HFFc6 (cell line): ENCODE measurements around the gene GRAP2. TPM values are rescaled to one million over a fixed set of nuclear protein-coding genes. Genes with fewer than 3 reads are reported as not detected.
A peak's percentile ranks its signal among the peaks of the same experiment; 100 is the strongest.

ENCODE experiments used
- DNase-seq: peaks from one replicate; pipeline ENCODE4 v3.0.0-alpha.2; 2018
- H3K27ac Mint-ChIP-seq: 2 replicates; pipeline ENCODE4 v1.8.0; 2020; ENCODE audit warnings: mild to moderate bottlenecking, mixed read lengths
- H3K27me3 Mint-ChIP-seq: 2 replicates; pipeline ENCODE4 v1.8.0; 2021; ENCODE audit warnings: mild to moderate bottlenecking, moderate library complexity, mixed read lengths; ENCODE audit not compliant: insufficient read depth
- H3K36me3 Mint-ChIP-seq: 2 replicates; pipeline ENCODE4 v1.8.0; 2021; ENCODE audit warnings: low read depth, mixed read lengths
- H3K4me1 Mint-ChIP-seq: 2 replicates; pipeline ENCODE4 v1.8.0; 2020; ENCODE audit warnings: low read depth, mixed read lengths
- H3K4me3 Mint-ChIP-seq: 2 replicates; pipeline ENCODE4 v1.8.0; 2020; ENCODE audit warnings: mild to moderate bottlenecking, moderate library complexity, mixed read lengths
- H3K9me3 Mint-ChIP-seq: 2 replicates; pipeline ENCODE4 v1.8.0; 2020; ENCODE audit warnings: mild to moderate bottlenecking, mixed read lengths
- total RNA-seq, 6 experiments: library from RNA; stranded (reverse); fragmentation: NEBNext Ultra II Directional; extraction: Animal tissue kit (Norgen Biotek cat#: 25700); gene quantifications; 2 replicates in 1 of 6; 3 replicates in 5 of 6; pipeline ENCODE4 v1.2.3, GENCODE V29; 2021
- TF ChIP-seq, protein P1 (sequence below): fragments of 200-600 bp; sonication (generic); IDR thresholded peaks from 2 replicates; pipeline ENCODE4 v1.5.0; 2021; ENCODE audit warnings: antibody characterized with exemption, mild to moderate bottlenecking

Gene GRAP2
- total RNA-seq, 6 experiments from 2014 or later: not detected

DNA sequence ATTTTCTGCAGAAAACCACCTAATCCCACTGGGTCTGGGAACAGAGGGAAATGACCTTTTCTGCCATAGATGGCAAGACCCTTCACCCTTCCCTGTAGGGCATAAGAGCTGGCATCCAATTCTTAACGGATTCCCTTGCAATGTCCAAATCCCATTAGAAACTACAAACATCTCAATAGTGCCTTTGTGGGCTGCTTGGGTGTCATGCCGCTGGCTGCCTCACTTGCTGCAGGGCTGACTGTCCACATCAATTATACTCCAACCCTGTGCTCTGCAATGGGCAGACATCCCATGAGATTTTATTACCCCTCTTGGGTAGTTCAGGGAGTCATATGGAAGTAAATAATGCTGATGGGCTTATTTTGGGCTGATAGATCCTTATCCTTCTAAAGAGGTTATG is 7.3 kb downstream of the GRAP2 start:
- Mint-ChIP-seq H3K4me3 (no peak overlapping the region), H3K9me3 (no peaks in the 10 kb centered on the region), H3K36me3 (no peaks in the 10 kb centered on the region), H3K4me1 (peaks cover 7% of the 10 kb centered on the region), H3K27me3 (peaks cover 26% of the 10 kb centered on the region), H3K27ac (no peak overlapping the region)
- TF ChIP-seq, protein P1, sequence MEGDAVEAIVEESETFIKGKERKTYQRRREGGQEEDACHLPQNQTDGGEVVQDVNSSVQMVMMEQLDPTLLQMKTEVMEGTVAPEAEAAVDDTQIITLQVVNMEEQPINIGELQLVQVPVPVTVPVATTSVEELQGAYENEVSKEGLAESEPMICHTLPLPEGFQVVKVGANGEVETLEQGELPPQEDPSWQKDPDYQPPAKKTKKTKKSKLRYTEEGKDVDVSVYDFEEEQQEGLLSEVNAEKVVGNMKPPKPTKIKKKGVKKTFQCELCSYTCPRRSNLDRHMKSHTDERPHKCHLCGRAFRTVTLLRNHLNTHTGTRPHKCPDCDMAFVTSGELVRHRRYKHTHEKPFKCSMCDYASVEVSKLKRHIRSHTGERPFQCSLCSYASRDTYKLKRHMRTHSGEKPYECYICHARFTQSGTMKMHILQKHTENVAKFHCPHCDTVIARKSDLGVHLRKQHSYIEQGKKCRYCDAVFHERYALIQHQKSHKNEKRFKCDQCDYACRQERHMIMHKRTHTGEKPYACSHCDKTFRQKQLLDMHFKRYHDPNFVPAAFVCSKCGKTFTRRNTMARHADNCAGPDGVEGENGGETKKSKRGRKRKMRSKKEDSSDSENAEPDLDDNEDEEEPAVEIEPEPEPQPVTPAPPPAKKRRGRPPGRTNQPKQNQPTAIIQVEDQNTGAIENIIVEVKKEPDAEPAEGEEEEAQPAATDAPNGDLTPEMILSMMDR: no peak
- DNase-seq: no peak

- Mint-ChIP-seq H3K4me1 (peaks cover 7% of the 10 kb centered on the region), H3K27me3 (peaks cover 26% of the 10 kb centered on the region), H3K9me3 (no peaks in the 10 kb centered on the region), H3K27ac (no peak overlapping the region), H3K36me3 (no peaks in the 10 kb centered on the region), H3K4me3 (no peak overlapping the region)
- TF ChIP-seq, protein P1: no peak
- peak; percentile 12 for DNase-seq
Measured at GRCh38 chr22:39908737-39909136, 7.9 kb downstream of the GRAP2 start.

DNA sequence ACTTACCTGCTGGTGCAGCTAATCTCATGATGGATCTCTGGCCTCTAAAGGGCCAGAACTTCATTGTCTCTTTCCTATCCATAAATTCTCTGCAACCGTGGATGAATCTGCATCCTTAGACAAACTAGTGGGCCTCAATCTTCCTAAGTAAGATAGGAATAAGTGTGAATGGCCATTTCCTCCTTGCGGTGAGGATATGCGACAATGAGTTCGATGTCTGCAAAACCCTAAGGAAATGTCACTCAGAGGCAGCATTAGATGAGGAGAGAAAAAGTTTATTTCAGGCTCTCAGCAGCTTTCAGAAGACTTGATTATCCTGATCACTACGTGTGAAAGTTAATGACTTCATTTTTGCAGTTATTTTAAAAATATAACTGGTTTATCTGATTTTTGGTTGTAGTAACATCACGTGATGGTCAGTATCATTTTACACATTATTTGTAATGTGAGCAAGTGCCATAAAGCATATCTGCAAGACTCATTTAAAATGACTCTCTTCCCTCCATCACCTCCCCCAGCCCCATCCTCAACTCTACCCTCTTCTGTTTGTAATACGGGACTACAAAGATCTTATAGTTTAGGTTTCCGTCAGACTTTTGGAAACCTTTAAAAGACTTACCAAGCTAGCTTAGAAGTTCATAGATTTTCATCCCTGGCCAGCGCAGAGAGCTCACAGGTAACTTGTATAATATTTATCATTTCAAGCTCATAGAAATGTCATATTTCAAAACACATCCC is 10.2 kb downstream of the GRAP2 start:
- Mint-ChIP-seq H3K4me1 (peaks cover 7% of the 10 kb centered on the region), H3K27me3 (peaks cover 25% of the 10 kb centered on the region), H3K36me3 (no peaks in the 10 kb centered on the region), H3K9me3 (no peaks in the 10 kb centered on the region), H3K27ac (no peak overlapping the region), H3K4me3 (no peak overlapping the region)
- TF ChIP-seq, protein P1: no peak
- DNase-seq: no peak

GRCh38 chr22:39913321-39913720 is 12.4 kb downstream of the GRAP2 start:
- Mint-ChIP-seq H3K36me3 (no peaks in the 10 kb centered on the region), H3K4me1 (peaks cover 7% of the 10 kb centered on the region), H3K27ac (no peak overlapping the region), H3K4me3 (no peak overlapping the region), H3K9me3 (no peaks in the 10 kb centered on the region), H3K27me3 (peaks cover 29% of the 10 kb centered on the region)
- no peak for DNase-seq
- TF ChIP-seq, protein P1: no peak

DNA sequence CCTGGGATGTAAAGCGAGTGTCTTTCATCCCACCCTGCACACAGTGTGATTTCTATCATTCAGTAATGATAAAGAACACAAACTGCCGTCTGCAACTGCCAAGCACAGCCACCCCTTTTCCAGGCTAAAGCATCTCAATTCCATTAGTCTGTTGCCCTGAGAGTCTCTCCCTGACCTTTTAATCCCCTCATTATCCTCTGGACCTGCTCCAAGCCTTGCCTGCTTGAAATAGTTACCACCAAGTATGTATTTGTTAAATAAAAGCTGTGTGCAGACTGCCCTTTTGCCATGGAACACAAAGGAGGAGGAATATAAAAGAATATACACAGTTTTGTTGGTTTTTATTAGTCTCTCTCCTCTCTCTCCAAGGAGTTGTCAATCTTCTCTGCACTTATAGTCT is 13.0 kb downstream of the GRAP2 start:
- no peaks in the 10 kb centered on the region for H3K36me3 Mint-ChIP-seq
- H3K9me3 Mint-ChIP-seq: no peaks in the 10 kb centered on the region
- DNase-seq: no peak
- peaks cover 2% of the 10 kb centered on the region for H3K4me1 Mint-ChIP-seq
- TF ChIP-seq, protein P1: no peak
- peaks cover 29% of the 10 kb centered on the region for H3K27me3 Mint-ChIP-seq
- H3K27ac Mint-ChIP-seq: no peak overlapping the region
- H3K4me3 Mint-ChIP-seq: no peak overlapping the region
